ENCODE measurements around the gene ACVR2B.
A peak's percentile ranks its signal among the peaks of the same experiment; 100 is the strongest.

DNA sequence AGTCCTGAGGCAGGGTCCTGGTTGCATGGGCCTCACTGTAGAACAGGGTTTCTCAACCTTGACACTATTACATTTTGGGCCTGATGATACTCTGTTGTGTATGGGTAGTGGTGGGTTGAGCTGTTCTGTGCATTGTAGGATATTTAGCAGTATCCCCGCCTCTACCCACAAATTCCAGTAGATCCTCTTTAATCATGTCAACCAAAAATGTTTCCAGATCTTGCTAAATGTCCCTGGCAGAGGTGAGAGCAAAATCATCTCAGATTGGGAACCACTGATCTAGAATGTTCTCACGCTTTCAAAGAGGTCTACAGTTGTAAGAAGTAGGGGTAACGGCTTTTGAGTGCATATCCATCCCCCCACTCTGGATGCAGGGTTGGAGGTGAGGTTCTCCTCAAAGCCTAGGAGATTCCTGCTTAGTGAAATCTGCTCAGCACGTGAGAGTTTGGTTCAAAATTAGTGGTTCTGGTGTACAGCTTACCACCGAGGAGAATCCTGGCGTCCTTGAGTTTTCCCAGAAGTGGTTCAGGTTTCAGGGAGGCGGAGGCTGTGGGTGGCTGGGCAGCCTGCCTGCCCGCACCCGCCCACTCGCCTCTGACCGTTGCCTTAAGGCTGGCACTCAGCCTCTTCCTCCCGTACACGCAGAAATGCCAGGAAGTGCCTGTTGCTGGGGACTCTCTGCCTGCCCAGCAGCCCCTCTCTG is 5.3 kb downstream of the ACVR2B start:
- TF ChIP-seq TAF1 (IDR thresholded peaks at IDR 0.05; ENCODE audit: low read depth) (no peak), EGR1 (IDR thresholded peaks at IDR 0.05) (peak; percentile 85), RAD21 (IDR thresholded peaks at IDR 0.05; ENCODE audit: low read depth) (no peak), EP300 (IDR thresholded peaks at IDR 0.05; ENCODE audit: borderline replicate concordance) (no peak), CEBPB (IDR thresholded peaks at IDR 0.05) (no peak), FOXM1 (IDR thresholded peaks at IDR 0.05; ENCODE audit: borderline replicate concordance, low read depth) (no peak), YY1 (IDR thresholded peaks at IDR 0.05; ENCODE audit: low read depth) (no peak), TCF12 (IDR thresholded peaks at IDR 0.05; ENCODE audit: low read depth) (no peak), CREB1 (IDR thresholded peaks at IDR 0.05; ENCODE audit: low read depth) (no peak), TEAD4 (IDR thresholded peaks at IDR 0.05) (peak; percentile 39; the same call in 1 of the 2 replicates), ZBTB7A (IDR thresholded peaks at IDR 0.05; ENCODE audit: low read depth) (no peak)
- TF ChIP-seq, protein P1, sequence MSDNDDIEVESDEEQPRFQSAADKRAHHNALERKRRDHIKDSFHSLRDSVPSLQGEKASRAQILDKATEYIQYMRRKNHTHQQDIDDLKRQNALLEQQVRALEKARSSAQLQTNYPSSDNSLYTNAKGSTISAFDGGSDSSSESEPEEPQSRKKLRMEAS (IDR thresholded peaks at IDR 0.05): no peak; the same call in none of the 2 replicates
- TF ChIP-seq, protein P2, sequence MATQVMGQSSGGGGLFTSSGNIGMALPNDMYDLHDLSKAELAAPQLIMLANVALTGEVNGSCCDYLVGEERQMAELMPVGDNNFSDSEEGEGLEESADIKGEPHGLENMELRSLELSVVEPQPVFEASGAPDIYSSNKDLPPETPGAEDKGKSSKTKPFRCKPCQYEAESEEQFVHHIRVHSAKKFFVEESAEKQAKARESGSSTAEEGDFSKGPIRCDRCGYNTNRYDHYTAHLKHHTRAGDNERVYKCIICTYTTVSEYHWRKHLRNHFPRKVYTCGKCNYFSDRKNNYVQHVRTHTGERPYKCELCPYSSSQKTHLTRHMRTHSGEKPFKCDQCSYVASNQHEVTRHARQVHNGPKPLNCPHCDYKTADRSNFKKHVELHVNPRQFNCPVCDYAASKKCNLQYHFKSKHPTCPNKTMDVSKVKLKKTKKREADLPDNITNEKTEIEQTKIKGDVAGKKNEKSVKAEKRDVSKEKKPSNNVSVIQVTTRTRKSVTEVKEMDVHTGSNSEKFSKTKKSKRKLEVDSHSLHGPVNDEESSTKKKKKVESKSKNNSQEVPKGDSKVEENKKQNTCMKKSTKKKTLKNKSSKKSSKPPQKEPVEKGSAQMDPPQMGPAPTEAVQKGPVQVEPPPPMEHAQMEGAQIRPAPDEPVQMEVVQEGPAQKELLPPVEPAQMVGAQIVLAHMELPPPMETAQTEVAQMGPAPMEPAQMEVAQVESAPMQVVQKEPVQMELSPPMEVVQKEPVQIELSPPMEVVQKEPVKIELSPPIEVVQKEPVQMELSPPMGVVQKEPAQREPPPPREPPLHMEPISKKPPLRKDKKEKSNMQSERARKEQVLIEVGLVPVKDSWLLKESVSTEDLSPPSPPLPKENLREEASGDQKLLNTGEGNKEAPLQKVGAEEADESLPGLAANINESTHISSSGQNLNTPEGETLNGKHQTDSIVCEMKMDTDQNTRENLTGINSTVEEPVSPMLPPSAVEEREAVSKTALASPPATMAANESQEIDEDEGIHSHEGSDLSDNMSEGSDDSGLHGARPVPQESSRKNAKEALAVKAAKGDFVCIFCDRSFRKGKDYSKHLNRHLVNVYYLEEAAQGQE (IDR thresholded peaks at IDR 0.05; ENCODE audit: low read depth): no peak
- TF ChIP-seq, protein P3, sequence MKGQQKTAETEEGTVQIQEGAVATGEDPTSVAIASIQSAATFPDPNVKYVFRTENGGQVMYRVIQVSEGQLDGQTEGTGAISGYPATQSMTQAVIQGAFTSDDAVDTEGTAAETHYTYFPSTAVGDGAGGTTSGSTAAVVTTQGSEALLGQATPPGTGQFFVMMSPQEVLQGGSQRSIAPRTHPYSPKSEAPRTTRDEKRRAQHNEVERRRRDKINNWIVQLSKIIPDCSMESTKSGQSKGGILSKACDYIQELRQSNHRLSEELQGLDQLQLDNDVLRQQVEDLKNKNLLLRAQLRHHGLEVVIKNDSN (IDR thresholded peaks at IDR 0.05): no peak
